NCI-H2171 treated with DMSO at 0.1 percent for 48 hours (cell line): ENCODE results near the gene DMBX1.

Experiments used
- DNase-seq: peaks from one replicate; lab custom pipeline; 2025; lab: John Stamatoyannopoulos, UW

Gene DMBX1

GRCh38 chr1:46526013-46526690, 36.5 kb downstream of the DMBX1 start:
- no peak for DNase-seq

GRCh38 chr1:46526691-46527291, 37.2 kb downstream of the DMBX1 start:
- DNase-seq: no peak

DNA sequence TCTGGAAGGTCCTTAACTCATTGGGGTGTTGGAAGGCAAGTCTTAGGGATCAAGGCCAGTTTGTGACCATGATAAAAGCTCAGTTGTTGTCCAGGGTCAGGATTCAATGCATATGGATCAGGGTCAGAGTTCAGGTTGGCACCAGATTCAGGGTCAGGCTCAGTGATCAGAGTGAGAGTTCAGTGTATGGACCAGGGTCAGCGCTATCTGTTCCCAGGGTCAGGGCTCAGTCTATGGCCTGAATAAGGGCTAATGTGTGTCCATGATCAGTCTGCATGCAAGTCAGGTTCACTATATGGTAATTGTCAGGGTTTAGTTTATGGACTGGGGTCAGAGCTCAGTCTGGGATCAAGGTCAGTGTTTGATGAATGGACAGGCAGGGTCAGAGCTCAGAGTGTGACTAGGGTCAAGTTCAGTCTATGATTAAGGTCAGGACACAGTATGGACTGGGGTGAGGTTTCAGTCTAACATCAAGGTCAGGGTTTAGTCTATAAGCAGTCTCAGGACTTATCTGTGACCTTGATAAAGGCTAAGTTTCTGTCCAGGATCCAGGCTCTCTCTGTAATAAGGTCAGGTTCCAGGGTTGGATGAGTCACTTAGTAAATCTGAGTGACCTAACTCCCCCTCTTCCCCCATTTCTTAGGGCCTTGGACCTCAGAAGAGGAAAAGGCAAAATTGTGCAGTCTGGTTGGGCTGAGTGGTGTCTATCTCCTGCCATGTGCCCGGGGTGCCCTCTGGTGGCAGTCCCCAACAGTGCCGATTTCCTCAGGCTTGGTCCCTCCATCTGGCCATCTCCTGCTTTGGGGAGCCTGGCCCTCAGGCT, 38.0 kb downstream of the DMBX1 start:
- peak; percentile 52 for DNase-seq

GRCh38 chr1:46528297-46528955, 38.8 kb downstream of the DMBX1 start:
- peak; percentile 9 for DNase-seq

- no peak for DNase-seq
Observed at GRCh38 chr1:46529031-46529630, 39.5 kb downstream of the DMBX1 start.

DNA sequence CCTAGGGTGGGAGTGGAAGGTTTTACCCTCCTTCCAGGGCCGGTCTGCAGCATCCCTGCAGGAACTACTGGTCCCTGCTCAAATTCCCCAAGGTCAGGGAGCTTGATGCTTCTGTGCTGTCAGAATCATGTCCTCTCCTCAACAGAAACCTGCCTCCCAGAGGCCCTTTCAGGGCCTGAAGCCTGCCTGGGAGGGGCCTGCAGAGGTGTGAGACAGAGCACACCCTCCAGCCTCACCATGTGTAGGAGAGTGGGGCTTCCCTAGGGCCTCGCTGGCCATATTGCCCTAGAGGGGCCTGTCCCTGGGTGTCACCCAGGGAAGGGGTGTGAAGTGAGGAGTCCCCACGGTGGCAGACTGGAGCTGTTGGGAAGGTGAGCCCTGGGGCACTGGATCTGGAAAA, 40.7 kb downstream of the DMBX1 start:
- no peak for DNase-seq

DNA sequence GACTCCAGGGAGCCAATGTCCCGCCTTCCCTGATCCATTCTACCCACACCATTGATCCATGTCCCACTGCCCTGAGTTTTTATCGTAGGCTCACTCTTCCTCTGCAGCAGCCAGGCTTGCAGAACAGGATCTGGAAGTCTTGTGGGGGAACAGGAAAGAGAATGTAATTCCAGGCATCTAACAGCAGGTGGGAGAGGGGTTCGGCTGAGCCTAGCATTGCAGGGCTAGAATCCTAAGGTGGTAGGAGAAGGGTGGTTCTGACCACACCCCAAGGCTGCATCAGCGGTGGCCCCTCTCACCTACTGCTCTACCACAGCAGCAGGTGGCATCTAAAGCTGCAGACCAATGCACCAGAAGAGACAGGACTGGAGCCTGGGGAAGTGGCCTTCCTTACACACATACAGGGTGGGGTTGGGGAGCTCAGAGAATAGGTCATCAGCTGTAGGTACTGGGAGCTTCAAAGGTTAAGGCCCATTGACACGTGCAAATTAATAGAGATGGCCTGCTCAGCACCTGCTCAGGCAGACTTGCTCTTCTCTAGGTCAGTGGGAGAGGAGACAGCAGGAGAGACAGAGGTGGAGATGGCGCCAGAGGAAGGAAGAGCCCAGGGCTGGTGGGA, 41.3 kb downstream of the DMBX1 start:
- DNase-seq: no peak

GRCh38 chr1:46532095-46532494, 42.5 kb downstream of the DMBX1 start:
- DNase-seq: no peak

DNA sequence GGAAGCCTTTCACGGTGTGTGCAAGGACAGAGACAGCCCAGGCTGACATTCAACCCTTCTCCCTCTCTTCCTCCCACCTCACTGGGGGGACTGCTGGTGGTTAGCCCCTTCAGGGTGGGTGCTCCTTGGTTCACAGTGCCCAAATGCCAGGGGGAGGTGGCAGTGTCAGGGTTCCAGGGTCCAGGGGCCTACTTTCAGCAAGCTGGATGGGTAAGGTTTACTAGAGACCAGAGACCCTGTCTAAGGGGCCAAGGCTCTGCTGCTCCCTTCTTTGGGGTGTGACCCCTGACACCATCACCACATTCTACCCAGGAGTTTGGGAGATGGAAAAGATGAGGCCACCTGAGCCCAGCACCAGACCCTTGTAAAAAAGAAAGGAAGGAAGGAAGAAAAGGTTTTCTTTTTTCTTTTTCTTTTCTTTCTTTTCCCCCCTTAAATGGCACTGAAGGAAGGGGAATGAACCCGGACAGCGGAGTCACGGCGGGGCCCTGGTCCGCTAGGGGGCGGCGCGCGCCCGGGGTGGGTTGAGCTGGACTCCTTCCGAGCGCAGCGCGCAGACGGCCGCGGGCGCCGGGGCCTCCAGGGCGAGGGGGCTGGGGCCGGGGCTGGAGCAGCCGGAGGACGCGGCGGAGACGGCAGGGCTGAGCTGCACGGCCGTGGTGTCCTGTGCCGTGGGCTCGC, 43.0 kb downstream of the DMBX1 start:
- peak; percentile 56 for DNase-seq

DNA sequence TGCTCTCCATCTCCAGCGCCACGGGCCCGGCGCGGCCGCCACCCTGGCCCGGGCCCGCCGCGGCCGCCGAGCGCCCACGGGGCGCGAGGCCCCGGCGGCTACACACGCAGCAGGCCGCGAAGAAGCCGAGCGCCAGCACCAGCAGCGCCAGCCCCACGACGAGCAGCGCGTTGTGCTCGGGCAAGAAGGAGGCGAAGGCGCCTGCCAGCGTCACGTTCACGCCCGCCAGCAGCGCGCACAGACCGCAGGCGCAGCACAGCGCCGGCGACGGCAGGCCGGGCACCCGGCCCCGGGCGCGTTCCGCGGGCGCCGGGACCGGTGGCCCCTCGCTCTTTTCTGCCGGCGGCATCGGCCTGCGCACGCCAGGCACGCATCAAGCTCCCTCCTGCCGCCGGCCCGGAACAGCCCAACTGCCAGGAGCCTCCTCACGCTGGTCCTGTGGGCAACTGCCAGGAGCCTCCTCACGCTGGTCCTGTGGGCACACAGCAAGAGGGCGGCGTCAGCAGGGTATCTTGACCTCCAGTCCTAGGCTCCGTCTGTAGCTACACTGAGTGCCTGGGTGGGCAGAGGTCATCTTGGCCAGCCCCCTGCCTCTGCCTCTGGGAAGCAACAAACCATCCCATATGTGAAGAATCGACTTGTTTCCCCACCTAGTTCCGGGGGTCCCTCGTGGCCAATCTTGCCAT, 43.7 kb downstream of the DMBX1 start:
- DNase-seq: peak; percentile 43

DNA sequence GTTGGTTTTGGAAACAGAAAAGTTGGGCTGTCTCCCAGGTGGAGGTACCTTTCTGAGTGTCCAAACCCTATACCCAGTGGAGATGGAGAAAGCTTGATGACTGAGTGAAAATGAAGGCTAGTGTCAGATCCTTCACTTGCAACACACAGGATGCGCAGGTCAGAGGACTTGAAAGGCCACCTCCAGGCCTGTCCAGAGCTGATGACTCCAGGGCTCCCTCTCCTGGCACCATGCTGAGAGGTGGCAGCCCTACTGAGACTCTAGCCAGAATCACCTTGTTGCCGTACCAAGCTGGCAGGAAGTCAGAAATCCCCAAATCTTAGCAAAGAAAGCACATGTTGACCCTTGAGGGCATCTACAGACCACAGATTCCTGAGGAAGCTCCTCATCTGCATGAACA, 45.4 kb downstream of the DMBX1 start:
- DNase-seq: no peak

- no peak for DNase-seq
Observed at GRCh38 chr1:46536527-46536926, 46.9 kb downstream of the DMBX1 start.

DNA sequence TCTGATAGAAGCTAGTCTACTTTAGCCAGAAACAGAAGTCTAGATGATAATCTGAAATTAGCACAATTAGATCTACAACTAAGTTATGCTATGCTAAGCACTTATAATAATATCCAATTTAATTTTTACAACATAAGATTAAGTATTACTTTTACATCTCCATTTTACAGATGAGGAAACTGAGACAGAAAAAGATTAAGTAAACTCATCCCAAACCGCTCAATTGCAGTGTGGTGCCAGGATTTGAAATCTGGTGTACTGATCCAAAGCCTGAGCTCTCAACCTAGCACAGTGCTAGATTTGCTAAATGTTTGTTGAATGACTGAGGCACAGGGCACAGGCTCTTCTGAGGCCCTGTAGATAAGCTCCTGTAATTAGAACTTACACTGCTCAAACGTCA, 48.0 kb downstream of the DMBX1 start:
- DNase-seq: no peak

DNA sequence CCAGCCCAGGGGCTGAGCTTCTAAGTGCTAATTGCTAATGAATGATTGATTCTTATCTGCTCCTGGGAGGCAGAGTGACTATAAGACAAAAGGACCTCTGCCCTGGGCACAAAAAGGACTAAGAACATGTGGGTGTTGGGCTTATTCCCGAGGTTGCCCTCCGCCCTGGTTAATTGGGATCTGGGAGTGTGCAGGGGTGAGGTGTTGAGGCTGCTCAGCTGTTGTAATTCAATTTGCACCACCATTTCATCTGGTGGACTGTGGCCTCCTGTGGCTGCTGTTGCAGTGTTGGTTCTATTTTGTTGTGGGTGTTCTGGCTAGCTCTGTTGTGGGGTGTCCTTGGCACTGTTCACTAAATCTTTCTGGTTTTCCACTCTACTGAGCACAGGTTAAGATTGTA, 48.5 kb downstream of the DMBX1 start:
- no peak for DNase-seq
